ENCODE measurements around the gene PPAN.

Gene PPAN

DNA sequence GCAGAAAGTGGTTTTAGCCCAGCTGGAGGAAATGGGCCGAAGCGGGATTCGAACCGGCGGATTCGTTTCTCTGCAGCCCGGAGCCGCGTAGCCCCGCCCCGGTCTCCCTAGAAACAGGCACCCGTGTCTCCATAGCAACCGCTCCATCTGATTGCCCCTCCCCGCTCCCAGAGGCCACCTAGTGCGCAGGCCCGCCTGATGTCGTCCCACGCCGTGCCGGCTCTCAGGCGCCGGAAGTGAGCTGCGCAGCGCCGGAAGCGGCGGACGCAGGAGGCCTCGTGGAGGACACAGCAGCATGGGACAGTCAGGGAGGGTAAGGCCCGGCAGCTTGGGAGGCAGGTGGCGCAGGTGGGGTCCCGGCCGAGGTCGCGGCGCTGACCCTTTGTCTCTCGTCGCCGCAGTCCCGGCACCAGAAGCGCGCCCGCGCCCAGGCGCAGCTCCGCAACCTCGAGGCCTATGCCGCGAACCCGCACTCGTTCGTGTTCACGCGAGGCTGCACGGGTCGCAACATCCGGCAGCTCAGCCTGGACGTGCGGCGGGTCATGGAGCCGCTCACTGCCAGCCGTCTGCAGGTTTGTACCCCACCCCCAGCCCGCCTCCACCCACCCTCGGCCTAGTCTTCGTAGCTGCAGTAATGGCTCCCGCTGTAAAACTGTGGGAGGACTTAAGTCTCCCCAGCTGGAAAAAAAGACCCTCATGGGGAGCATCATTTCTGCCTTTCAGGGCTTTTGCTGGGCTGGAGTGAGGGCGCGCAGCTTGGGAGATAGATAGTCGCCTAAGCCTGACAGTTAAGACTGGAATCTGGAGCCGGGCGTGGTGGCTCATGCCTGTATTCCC lies at the start of gene PPAN:
TSS of gene PPAN (plus strand) at position 263 of the 837 bp plus-strand sequence. CDS start at position 296, 33 bp downstream.
- DNase-seq = peak; percentile 98

DNA sequence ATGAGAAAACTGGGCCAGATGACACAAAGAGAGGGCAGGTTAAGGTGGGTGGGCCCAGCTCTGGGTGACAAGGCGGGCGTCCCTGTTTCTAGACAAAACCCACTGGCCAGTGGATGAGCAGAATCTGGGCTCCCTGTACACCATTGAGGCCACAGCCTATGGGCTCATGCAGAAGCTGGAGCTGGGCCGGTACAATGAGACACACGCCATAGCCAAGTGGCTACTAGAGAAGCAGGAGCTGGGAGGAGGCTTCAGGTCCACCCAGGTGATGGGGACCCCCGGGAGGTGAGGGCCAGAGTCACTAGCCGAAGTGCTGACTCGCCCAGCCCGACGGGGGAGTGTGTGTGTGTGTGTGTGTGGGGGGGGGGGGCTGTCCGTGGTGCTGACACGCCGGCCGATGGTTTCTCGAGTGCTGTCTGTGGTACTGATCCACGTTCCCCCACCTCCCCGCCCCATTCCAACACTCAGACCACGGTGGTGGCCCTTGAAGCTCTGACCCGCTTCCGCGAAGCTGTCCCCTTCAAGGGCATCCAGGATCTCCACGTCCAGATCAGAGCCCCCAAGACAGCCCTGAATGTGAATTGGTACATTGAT lies 44.3 kb upstream of the PPAN start:
- no peak for DNase-seq

GRCh38 chr19:10068205-10068604 lies 38.0 kb upstream of the PPAN start:
- no peak for DNase-seq

GRCh38 chr19:10069046-10069445 lies 37.1 kb upstream of the PPAN start:
- no peak for DNase-seq

DNA sequence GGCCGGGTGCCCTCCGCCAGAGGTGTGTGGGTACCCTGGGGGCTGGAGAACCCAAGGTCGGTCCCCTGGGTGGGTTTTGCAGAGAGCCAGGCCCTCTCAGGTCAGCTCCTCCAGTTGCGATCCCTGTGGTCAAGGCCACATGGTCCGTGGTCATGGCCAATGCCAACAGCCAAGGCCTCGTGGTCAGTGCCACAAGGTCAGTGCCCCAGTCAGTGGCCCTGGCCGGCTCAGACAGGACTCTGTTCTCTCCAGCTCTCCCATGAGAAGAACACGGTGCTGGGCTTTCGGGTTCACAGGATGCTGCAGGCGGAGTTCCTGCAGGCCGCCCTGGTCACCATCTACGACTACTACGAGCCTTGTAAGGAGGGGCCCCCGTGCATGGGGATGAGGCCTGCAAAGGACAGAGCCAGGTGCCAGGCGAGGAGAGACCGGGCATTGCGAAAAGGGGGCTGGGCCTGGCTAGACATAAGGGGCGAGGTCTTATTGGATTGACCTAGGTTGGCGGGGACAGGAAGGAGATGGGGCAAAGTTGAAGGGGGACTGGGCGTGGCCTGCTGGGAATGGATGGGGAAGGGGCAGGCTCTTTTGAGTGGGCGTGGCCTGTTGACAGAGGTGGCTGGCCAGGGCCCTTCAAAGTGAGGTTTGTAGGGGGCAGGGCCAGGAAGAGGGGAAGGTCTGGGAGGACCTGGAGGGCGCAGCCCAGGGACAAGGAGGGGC lies 35.3 kb upstream of the PPAN start:
- no peak for DNase-seq

DNA sequence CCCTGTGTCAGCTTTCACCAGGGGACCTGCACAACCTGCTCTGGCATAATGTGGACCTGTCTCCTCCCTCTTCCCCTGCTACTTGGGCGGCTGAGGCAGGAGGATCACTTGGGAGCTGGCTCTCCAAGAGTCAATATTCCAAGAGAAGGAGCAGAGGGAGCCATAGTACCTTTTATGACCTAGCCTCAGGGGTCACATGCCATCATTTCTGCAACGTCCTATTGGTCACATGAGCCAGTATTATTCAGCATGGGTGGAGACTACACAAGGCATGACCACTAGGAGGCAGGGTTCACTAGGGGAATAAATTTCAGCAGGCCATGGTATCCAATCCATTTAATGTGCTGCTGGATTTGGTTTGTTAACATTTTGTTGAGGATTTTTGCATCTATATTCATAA lies 32.0 kb upstream of the PPAN start:
- peak; percentile 17 for DNase-seq

GRCh38 chr19:10076535-10076934 lies 29.6 kb upstream of the PPAN start:
- no peak for DNase-seq

- no peak for DNase-seq
Measured at GRCh38 chr19:10078329-10078728, 27.8 kb upstream of the PPAN start.

- DNase-seq = no peak
Measured at GRCh38 chr19:10079031-10079453, 27.1 kb upstream of the PPAN start.

- no peak for DNase-seq
Measured at GRCh38 chr19:10083911-10084310, 22.3 kb upstream of the PPAN start.

DNA sequence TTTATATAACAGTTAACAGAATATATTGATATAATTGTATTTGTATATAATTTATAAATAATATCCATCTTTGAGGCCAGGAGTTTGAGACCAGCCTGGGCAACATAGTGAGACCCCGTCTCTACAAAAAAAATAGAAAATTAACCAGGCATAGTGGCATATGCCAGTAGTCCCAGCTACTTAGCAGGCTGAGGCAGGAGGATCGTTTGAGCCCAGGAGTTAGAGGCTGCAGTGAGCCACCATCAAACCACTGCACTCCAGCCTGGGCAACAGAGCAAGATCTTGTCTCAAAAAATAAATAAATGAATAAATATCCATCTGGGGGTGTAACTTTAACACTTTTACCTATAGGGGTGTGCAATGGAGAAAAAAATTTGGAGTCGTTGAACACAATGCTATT lies 21.4 kb upstream of the PPAN start:
- DNase-seq = no peak

GRCh38 chr19:10085641-10086590 lies 20.2 kb upstream of the PPAN start, which contains the start of gene SHFL:
Gene SHFL, plus strand, starts transcription at chr19:10086317. Its CDS starts 111 bp downstream, at chr19:10086428.
- DNase-seq = peak; percentile 64

- no peak for DNase-seq
Measured at GRCh38 chr19:10086591-10087192, 19.5 kb upstream of the PPAN start.

DNA sequence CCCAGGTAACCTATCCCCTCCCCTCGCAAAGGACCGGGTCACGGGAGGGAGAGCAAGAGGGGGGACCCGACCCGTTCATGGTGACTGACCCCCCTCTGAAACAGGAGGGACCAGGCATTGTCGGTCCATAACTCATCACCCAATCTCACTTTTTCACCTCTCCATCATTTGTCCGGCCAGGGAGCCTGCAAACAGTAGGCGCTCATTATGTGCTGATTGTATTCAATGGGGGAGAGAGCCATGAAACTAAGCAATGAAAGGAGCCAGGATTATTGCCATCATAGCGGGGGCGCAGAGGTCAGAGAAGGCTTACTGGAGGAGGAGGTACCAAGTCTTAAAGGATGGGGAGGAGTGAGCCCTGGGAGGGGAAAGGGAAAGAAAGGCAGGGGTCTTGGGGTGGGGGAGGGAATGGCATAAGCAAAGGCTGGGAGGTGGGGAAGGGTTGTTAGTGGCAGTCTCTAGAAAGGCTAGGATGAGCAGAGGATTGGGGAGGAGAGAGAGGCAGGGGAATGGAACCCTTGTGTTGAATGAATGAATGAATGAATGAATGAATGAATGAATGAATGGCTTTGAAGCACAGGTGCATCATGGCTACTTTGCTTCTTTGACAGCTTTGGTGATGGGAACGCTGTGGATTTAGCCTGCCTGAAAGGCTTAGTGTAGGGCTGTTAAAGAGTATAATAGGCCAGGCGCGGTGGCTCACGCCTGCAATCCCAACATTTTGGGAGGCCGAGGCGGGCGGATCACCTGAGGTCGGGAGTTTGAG lies 18.7 kb upstream of the PPAN start:
- DNase-seq = no peak

GRCh38 chr19:10088949-10089554 lies 17.1 kb upstream of the PPAN start:
- DNase-seq = no peak

GRCh38 chr19:10089801-10090375 lies 16.3 kb upstream of the PPAN start:
- no peak for DNase-seq

- no peak for DNase-seq
Measured at GRCh38 chr19:10091370-10091687, 14.8 kb upstream of the PPAN start.

- DNase-seq = no peak
Measured at GRCh38 chr19:10091895-10092641, 14.1 kb upstream of the PPAN start.

DNA sequence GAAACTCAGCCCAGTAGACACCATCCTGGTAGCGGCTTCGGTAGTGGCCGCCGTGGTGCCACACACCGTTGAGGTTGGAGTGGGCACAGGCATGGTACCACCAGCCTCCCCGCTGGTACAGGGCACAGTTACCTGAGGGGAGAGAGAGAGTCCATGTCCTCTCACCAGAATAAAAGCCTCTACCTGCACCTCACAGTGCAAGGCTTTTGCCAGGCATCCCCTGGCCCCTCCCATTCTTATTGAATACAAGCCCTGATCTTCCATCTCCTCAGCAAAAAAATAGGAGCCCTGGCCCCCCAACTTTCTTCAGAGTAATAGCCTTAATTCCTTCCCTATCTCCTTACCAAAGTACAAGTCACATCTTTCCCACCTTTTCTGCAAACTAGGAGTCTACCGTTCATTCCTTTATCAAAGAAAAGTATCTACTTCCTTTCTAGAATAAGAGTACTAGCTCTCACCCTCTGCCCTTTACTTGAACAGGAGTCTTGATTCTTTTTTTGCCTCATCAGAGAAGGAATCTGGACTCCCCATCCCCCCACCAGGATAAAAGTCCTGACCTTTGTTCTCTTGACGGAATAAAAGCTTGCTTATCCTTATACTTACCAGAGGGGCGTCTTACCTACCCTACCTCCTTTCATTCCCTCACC lies 13.4 kb upstream of the PPAN start:
- no peak for DNase-seq

All from GDM1 (cell line).